Spleen (tissue), 11 donors: ENCODE results near the gene RAB30. TPM values are rescaled to one million over a fixed set of nuclear protein-coding genes. Genes with fewer than 3 reads are reported as not detected.

Experiments used
- DNase-seq: peaks from one replicate; pipeline ENCODE4 v3.0.0-alpha.2; 2020
- H3K27ac ChIP-seq, 8 donors: fragments of 200-600 bp; sonication (generic) in 7 of 8; 1 replicate in 4 of 8; 2 replicates in 4 of 8; pipeline versions ENCODE4 v1.5.0 to v1.8.0; 2016 to 2021; ENCODE audit warnings: inconsistent platforms in 4 of 8, mild to moderate bottlenecking in 4 of 8, moderate library complexity in 1 of 8
- H3K27me3 ChIP-seq, 7 donors: fragments of 200-600 bp; sonication (generic) in 6 of 7; replicated peaks in 1 of 7; 1 replicate in 4 of 7; 2 replicates in 3 of 7; pipeline versions ENCODE4 v1.5.0 to v1.8.0; 2016 to 2021; ENCODE audit warnings: inconsistent platforms in 3 of 7, mild to moderate bottlenecking in 1 of 7
- H3K36me3 ChIP-seq, 6 donors: fragments of 200-600 bp; sonication (generic) in 5 of 6; 1 replicate in 4 of 6; 2 replicates in 2 of 6; pipeline versions ENCODE4 v1.5.0 to v1.8.0; 2016 to 2021; ENCODE audit warnings: inconsistent platforms in 2 of 6
- H3K4me1 ChIP-seq, 6 donors: fragments of 200-600 bp; sonication (generic) in 5 of 6; 1 replicate in 3 of 6; 2 replicates in 3 of 6; pipeline versions ENCODE4 v1.5.0 to v1.8.0; 2016 to 2021; ENCODE audit warnings: inconsistent platforms in 3 of 6
- H3K4me3 ChIP-seq, 8 donors: fragments of 200-600 bp; sonication (generic) in 7 of 8; 1 replicate in 4 of 8; 2 replicates in 4 of 8; pipeline versions ENCODE4 v1.5.0 to v1.8.0; 2016 to 2021; ENCODE audit warnings: inconsistent platforms in 4 of 8, mild to moderate bottlenecking in 4 of 8, moderate library complexity in 2 of 8
- H3K9me3 ChIP-seq, 8 donors: fragments of 200-600 bp; sonication (generic) in 7 of 8; 1 replicate in 4 of 8; 2 replicates in 4 of 8; pipeline versions ENCODE4 v1.5.0 to v1.8.0; 2016 to 2021; ENCODE audit warnings: inconsistent platforms in 4 of 8
- POLR2A ChIP-seq, 3 donors: fragments of 450-650 bp; IDR thresholded peaks; one replicate each; pipeline ENCODE4 v1.5.1; 2017; ENCODE audit warnings: antibody characterized with exemption in 3 of 3, mild to moderate bottlenecking in 1 of 3
- POLR2AphosphoS5 ChIP-seq, 3 donors: sonication (generic); formaldehyde crosslinking; IDR thresholded peaks; one replicate each; pipeline ENCODE4 v1.5.1; 2017; ENCODE audit warnings: antibody characterized with exemption in 3 of 3
- WGBS, 5 donors: extraction: QIAGEN DNeasy Blood & Tissue Kit in 3 of 5; methylation state at CpG; one replicate each; pipeline versions ENCODE4 v1.1.5 to v1.1.7; 2013 to 2018; 5-methylcytosine and 5-hydroxymethylcytosine counted together
- intact Hi-C: fragments of 100-400 bp; cut with DNase I; formaldehyde crosslinking; loops from one replicate; pipeline ENCODE4 v1.15.0; 2023; ENCODE audit warnings: low total_unique reads
- polyA plus RNA-seq, 3 donors: library from polyadenylated mRNA; stranded (reverse); fragments of 200-250 nt; gene quantifications; one replicate each; pipeline ENCODE4 v1.2.1, GENCODE V29; 2013
- total RNA-seq, 7 donors: library from RNA; depleted of rRNA in 3 of 7; stranded (reverse); fragments of >200 nt in 3 of 7; fragmentation: NEBNext Ultra II Directional in 4 of 7; extraction: Animal tissue kit (Norgen Biotek cat#: 25700) in 4 of 7; gene quantifications; one replicate each; pipeline versions ENCODE4 v1.1.0 to v1.2.1, GENCODE V29; 2016 to 2021
- TF ChIP-seq, protein P1 (sequence below), 11 experiments: fragments of 200-600 bp in 7 of 11; fragments of 450-650 bp in 4 of 11; sonication (generic) in 4 of 11; IDR thresholded peaks in 8 of 11; conservative IDR thresholded peaks in 3 of 11; 1 replicate in 7 of 11; 2 replicates in 4 of 11; pipeline versions ENCODE4 v1.4.0 to v1.8.0; 2016 to 2021; ENCODE audit warnings: antibody characterized with exemption in 11 of 11, inconsistent platforms in 4 of 11, mild to moderate bottlenecking in 1 of 11
- donor health status: healthy with polysubstance abuse.
- donor health status: DM: no; HTN: no; CAD: no; lungs with moderate emphysema.
- donor health status: DM: no; HTN: no; CAD: no.
- donor health status: Bipolar disorder and iron deficiency.
- donor health status: healthy.
- donor health status: DM: no; HTN: no; CAD: no.
- donor health status: DM: yes; HTN: yes; CAD: no.

Gene RAB30
- total and polyA plus RNA-seq, 10 donors: 3.8 to 42.8 (median 29.8) TPM

DNA sequence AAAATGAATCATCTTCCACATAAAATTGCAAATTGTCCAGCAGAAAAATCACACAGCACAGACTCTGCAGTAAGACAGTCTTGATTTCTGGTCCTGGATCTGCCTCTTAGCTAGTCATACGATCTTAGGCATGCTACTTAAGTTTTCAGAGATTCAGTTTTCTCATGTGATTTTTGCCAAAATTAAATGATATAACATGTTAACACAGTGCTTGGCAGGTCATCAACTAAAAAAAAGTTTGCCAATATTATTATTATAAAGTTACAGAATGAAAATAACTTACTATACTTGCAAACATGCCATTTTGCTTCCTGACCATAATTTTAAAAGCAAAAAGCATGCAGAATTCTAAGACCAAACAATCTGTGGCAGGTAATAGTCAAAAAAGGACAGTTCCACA lies 15.1 kb downstream of the RAB30 start:
- Histone ChIP-seq H3K9me3 (peaks cover 0 to 2% (median 0%) of the 10 kb centered on the region in 8 donors), H3K4me1 (peaks cover 11 to 88% (median 31%) of the 10 kb centered on the region in 6 donors), H3K4me3 (no peak overlapping the region), H3K27me3 (no peaks in the 10 kb centered on the region), H3K27ac (no peak overlapping the region), H3K36me3 (peaks cover 0 to 5% (median 0%) of the 10 kb centered on the region in 6 donors)
- 81 to 93% (median 84%) methylated on average over 1 of the region's 1 CpG for WGBS, 5 donors
- intact Hi-C loops: no loop called here
- no peak for TF ChIP-seq POLR2A (IDR thresholded peaks at IDR 0.05)
- TF ChIP-seq POLR2AphosphoS5 (IDR thresholded peaks at IDR 0.05): no peak
- TF ChIP-seq, protein P1, sequence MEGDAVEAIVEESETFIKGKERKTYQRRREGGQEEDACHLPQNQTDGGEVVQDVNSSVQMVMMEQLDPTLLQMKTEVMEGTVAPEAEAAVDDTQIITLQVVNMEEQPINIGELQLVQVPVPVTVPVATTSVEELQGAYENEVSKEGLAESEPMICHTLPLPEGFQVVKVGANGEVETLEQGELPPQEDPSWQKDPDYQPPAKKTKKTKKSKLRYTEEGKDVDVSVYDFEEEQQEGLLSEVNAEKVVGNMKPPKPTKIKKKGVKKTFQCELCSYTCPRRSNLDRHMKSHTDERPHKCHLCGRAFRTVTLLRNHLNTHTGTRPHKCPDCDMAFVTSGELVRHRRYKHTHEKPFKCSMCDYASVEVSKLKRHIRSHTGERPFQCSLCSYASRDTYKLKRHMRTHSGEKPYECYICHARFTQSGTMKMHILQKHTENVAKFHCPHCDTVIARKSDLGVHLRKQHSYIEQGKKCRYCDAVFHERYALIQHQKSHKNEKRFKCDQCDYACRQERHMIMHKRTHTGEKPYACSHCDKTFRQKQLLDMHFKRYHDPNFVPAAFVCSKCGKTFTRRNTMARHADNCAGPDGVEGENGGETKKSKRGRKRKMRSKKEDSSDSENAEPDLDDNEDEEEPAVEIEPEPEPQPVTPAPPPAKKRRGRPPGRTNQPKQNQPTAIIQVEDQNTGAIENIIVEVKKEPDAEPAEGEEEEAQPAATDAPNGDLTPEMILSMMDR (IDR thresholded peaks at IDR 0.05 in 8 of 11, conservative IDR thresholded peaks at IDR 0.05 in 3 of 11): no peak
- no peak for DNase-seq

DNA sequence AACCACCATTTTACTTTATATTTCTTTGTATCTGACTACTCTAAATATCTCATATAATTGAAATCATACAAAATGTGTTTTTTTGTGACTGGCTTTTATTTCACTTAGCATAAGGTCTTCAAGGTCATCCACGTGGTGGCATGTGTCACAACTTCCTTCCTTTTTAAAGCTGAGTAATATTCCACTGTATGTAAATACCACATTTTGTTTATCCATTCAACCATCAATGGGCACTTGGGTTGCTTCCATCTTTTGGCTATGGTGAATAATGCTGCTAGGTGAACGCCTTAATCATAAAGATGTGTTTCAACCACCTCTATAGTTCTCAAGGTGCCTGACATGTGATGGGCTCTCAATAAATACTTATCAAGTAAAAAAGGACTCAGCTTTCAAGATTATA lies 15.5 kb downstream of the RAB30 start:
- TF ChIP-seq POLR2A (IDR thresholded peaks at IDR 0.05): no peak
- TF ChIP-seq POLR2AphosphoS5 (IDR thresholded peaks at IDR 0.05): no peak
- TF ChIP-seq, protein P1 (IDR thresholded peaks at IDR 0.05 in 8 of 11, conservative IDR thresholded peaks at IDR 0.05 in 3 of 11): no peak
- H3K27me3 ChIP-seq: no peaks in the 10 kb centered on the region
- peak overlapping the region in 1 of 8 donors; percentile 53 for H3K27ac ChIP-seq

DNA sequence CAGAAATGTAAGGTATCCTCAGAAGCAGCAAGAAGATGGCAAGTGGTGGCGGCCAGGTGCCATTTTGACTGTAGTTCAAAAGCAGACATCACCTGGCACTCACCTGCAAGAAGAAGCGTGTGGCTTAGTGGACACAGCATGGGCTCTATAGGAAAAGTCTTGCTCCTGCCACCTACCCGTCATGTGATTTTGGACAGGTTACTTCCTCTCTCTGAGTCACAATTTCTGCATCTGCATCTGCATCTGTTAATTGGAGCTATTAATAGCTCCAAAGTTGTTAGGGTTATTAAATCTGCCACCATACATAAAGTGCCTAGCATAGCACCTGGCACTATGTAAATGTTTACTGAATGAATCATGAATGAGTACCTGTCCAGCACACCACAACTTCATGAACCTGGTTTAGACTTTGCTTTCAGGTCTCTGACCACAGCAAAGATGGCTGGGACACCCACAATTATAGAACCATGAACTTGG lies 16.8 kb downstream of the RAB30 start:
- 76 to 86% (median 83%) methylated on average over 3 of the region's 3 CpGs for WGBS, 5 donors
- no peak for DNase-seq
- H3K9me3 ChIP-seq: peaks cover 0 to 12% (median 4%) of the 10 kb centered on the region in 8 donors
- H3K36me3 ChIP-seq: peaks cover 0 to 6% (median 0%) of the 10 kb centered on the region in 6 donors
- TF ChIP-seq POLR2AphosphoS5 (IDR thresholded peaks at IDR 0.05) (no peak), POLR2A (IDR thresholded peaks at IDR 0.05) (no peak)
- TF ChIP-seq, protein P1 (IDR thresholded peaks at IDR 0.05 in 8 of 11, conservative IDR thresholded peaks at IDR 0.05 in 3 of 11): no peak
- intact Hi-C loops: no loop called here
- H3K4me3 ChIP-seq: no peak overlapping the region
- H3K27ac ChIP-seq: peak overlapping the region in 4 of 8 donors; percentile 45 to 63 (median 54)
- H3K27me3 ChIP-seq: no peaks in the 10 kb centered on the region
- peaks cover 11 to 80% (median 31%) of the 10 kb centered on the region in 6 donors for H3K4me1 ChIP-seq

More for the DNA sequence above, 15.5 kb downstream of the RAB30 start:
- intact Hi-C loops: no loop called here
- no peak overlapping the region for H3K4me3 ChIP-seq
- peaks cover 0 to 6% (median 2%) of the 10 kb centered on the region in 8 donors for H3K9me3 ChIP-seq
- WGBS, 5 donors: 46 to 56% (median 55%) methylated on average over 2 of the region's 2 CpGs
- H3K36me3 ChIP-seq: peaks cover 0 to 6% (median 0%) of the 10 kb centered on the region in 6 donors
- no peak for DNase-seq
- peaks cover 11 to 88% (median 31%) of the 10 kb centered on the region in 6 donors for H3K4me1 ChIP-seq

- Histone ChIP-seq H3K27me3 (no peaks in the 10 kb centered on the region), H3K27ac (peak overlapping the region in 5 of 8 donors; percentile 31 to 63 (median 53)), H3K4me3 (no peak overlapping the region), H3K4me1 (peaks cover 11 to 78% (median 31%) of the 10 kb centered on the region in 6 donors), H3K9me3 (peaks cover 0 to 12% (median 4%) of the 10 kb centered on the region in 8 donors), H3K36me3 (peaks cover 0 to 6% (median 0%) of the 10 kb centered on the region in 6 donors)
- TF ChIP-seq POLR2AphosphoS5 (IDR thresholded peaks at IDR 0.05) (peak in 1 of 3 donors; percentile 17), POLR2A (IDR thresholded peaks at IDR 0.05) (no peak)
- no peak for DNase-seq
- intact Hi-C loops: no loop called here
- WGBS, 5 donors: 67 to 76% (median 72%) methylated on average over 2 of the region's 2 CpGs
Observed at GRCh38 chr11:83054001-83054400, 17.7 kb downstream of the RAB30 start.
